Muscle layer of duodenum (tissue), 2 donors: Measurements from ENCODE around the gene LEPROT.

Source experiments
- H3K27ac ChIP-seq: one replicate; pipeline ENCODE4 v1.7.0; 2013; ENCODE audit warnings: mild to moderate bottlenecking, low read length
- H3K27me3 ChIP-seq: one replicate; pipeline ENCODE4 v1.7.0; 2013; ENCODE audit warnings: low read depth, mild to moderate bottlenecking, control low read depth, low read length
- H3K36me3 ChIP-seq, 2 donors: one replicate each; pipeline ENCODE4 v1.7.0; 2013; ENCODE audit warnings: low read length in 2 of 2, control low read depth in 1 of 2, mild to moderate bottlenecking in 1 of 2; ENCODE audit not compliant: insufficient read depth in 2 of 2, control insufficient read depth in 1 of 2
- H3K4me1 ChIP-seq, 2 donors: one replicate each; pipeline ENCODE4 v1.7.0; 2013; ENCODE audit warnings: low read length in 2 of 2, mild to moderate bottlenecking in 2 of 2, control low read depth in 1 of 2, moderate library complexity in 1 of 2; ENCODE audit not compliant: insufficient read depth in 2 of 2, control insufficient read depth in 1 of 2
- H3K4me3 ChIP-seq, 2 donors: one replicate each; pipeline ENCODE4 v1.7.0; 2013; ENCODE audit warnings: low read length in 2 of 2, low read depth in 1 of 2, mild to moderate bottlenecking in 1 of 2
- H3K9me3 ChIP-seq, 2 donors: one replicate each; pipeline ENCODE4 v1.7.0; 2013; ENCODE audit warnings: low read length in 2 of 2, control low read depth in 1 of 2, mild to moderate bottlenecking in 1 of 2; ENCODE audit not compliant: control insufficient read depth in 1 of 2
- donor health status: healthy.

Gene LEPROT

DNA sequence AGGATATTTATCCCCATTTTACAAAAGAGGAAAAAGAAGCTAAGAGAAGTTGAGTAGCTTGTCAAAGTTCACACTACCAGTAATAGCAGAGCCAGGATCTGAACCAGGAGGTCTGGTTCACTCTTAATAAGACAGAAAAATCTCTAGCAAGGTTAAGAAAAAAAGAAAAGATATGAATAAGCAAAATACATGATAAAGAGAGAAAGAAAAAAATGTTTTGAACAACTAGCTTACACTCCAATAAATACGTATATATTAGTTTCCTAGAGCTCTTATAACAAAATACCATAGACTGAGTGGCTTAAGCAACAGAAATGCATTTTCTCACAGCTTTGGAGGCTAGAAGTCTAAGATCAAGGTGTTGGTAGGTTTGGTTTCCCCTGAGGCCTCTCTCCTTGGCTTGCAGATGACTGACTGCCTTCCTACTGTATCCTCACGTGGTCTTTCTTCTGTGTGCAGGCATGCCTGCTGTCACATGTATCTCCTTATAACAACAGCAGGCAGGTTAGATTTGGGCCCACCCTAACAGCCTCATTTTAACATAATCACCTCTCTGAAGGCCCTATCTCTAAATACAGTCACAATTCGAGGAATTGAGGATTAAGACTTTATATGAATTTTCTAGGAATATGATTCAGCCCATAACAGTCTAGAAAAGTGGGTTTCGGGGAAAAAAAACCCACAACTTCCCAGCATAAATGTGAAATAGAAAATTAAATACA lies 60.4 kb downstream of the LEPROT start:
- no peaks in the 10 kb centered on the region for H3K9me3 ChIP-seq
- no peaks in the 10 kb centered on the region for H3K36me3 ChIP-seq
- no peak overlapping the region for H3K4me3 ChIP-seq
- no peaks in the 10 kb centered on the region for H3K4me1 ChIP-seq
- no peak overlapping the region for H3K27ac ChIP-seq
- no peaks in the 10 kb centered on the region for H3K27me3 ChIP-seq

DNA sequence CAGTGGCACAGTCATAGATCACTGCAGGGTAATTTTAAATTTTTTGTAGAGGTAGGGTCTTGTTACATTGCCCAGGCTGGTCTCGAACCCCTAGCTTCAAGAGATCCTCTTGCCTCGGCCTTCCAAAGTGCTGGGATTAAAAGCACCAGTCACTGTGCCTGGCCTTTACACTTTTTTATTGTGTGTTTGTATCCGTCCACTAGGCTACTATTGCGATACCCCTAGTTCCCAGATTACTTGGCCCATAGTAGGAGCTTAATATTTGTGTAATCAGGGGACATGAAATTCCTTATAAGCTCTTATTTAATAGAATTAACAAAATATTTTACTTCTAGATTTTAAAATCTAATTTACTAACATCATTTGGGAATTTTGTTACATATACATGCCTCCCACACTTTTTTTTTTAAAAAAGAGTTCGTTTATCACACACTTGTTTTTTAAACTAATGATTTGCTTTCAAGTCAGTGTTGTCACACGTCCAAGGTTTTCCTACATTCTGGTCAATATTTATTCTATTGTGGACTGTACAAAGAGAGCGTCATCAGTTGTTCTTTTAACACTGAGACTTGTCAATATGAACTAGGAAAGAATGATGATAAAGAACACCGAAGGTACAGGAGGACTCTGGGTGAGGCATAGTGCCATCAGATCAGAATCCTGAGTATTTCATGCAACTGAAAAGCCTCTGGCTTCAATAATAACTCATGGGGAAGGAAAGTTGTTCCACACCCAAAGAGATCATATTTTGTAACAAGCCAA lies 63.7 kb downstream of the LEPROT start:
- no peaks in the 10 kb centered on the region for H3K4me1 ChIP-seq
- H3K27me3 ChIP-seq: no peaks in the 10 kb centered on the region
- H3K36me3 ChIP-seq: no peaks in the 10 kb centered on the region
- H3K4me3 ChIP-seq: no peak overlapping the region
- no peak overlapping the region for H3K27ac ChIP-seq
- H3K9me3 ChIP-seq: no peaks in the 10 kb centered on the region
